Activated naive CD4-positive, alpha-beta T cell treated with anti-CD3 and anti-CD28 coated beads for 36 hours (primary cell): ENCODE results near the gene NDST4. TPM values are rescaled to one million over a fixed set of nuclear protein-coding genes. Genes with fewer than 3 reads are reported as not detected.

Experiments
- CTCF ChIA-PET: fragments of 350-600 bp; sonication (Branson Sonifier 250); formaldehyde crosslinking; loops from one replicate; lab custom pipeline; 2021; ENCODE audit warnings: antibody characterized with exemption; lab: Charles Lee
- DNase-seq: peaks from one replicate; pipeline ENCODE4 v3.0.0-alpha.2; 2020
- H3K27ac Mint-ChIP-seq: one replicate; pipeline ENCODE4 v1.8.0; 2021; ENCODE audit warnings: mild to moderate bottlenecking, mixed read lengths
- H3K27me3 Mint-ChIP-seq: one replicate; pipeline ENCODE4 v1.8.0; 2021; ENCODE audit warnings: low read depth, mixed read lengths
- H3K36me3 Mint-ChIP-seq: one replicate; pipeline ENCODE4 v1.8.0; 2021; ENCODE audit warnings: low read depth, mixed read lengths
- H3K4me1 Mint-ChIP-seq: one replicate; pipeline ENCODE4 v1.8.0; 2021; ENCODE audit warnings: low read depth, mixed read lengths
- H3K4me3 Mint-ChIP-seq: one replicate; pipeline ENCODE4 v1.8.0; 2021; ENCODE audit warnings: mild to moderate bottlenecking, moderate library complexity, mixed read lengths
- H3K9me3 Mint-ChIP-seq: one replicate; pipeline ENCODE4 v1.8.0; 2021; ENCODE audit warnings: mixed read lengths
- intact Hi-C: fragments of 100-400 bp; cut with micrococcal nuclease; formaldehyde crosslinking; loops from one replicate; pipeline ENCODE4 v1.15.1; 2023
- total RNA-seq, 2 experiments: library from RNA; stranded (reverse); gene quantifications; one replicate each; pipeline ENCODE4 v1.2.3, GENCODE V29; 2021

NDST4 gene
- total RNA-seq, 2 experiments from 2014 or later: not detected

DNA sequence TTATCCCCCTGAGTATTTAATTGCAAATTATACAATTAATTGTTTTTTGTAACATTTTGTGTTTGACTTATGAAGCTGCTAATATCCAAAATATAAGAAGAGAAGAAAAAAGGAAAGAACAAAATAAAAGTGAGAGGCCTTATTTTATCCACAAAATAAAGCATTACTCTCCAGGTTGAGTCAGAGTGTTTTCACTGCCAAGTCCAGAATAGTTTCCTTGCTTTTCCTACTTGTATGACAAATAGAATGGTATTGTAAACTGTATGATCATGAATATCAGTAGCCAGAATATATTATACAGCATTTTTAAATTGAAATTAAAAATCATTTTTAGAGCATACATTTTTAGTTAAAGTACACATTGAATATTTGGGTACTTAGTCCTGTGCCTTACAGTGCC lies 237.8 kb downstream of the NDST4 start:
- no peaks in the 10 kb centered on the region for H3K9me3 Mint-ChIP-seq
- H3K36me3 Mint-ChIP-seq: no peaks in the 10 kb centered on the region
- intact Hi-C loops: no loop called here
- CTCF ChIA-PET: no interaction called here
- DNase-seq: no peak
- no peaks in the 10 kb centered on the region for H3K4me1 Mint-ChIP-seq
- no peak overlapping the region for H3K27ac Mint-ChIP-seq
- H3K27me3 Mint-ChIP-seq: no peaks in the 10 kb centered on the region
- no peak overlapping the region for H3K4me3 Mint-ChIP-seq

DNA sequence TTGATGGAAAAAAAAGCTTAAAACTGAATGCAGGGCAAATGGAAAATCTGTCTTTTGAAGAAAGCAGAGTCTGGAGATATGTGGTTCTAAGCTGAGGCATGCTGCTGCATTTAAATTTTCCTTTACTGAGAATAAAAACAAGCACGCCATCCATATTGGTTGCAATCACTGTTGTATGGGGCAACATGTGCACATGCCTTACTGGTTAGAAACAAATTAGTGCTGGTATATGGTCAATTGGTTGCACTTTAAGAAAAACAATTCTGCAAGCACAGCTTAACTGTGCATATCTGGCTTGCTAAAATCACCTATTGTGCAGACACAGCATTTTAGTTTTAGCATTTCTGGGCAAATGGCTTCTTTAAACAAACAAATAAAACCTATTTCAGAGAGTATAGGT lies 239.1 kb downstream of the NDST4 start:
- no peaks in the 10 kb centered on the region for H3K36me3 Mint-ChIP-seq
- intact Hi-C loops: no loop called here
- no peaks in the 10 kb centered on the region for H3K9me3 Mint-ChIP-seq
- CTCF ChIA-PET: no interaction called here
- H3K27ac Mint-ChIP-seq: no peak overlapping the region
- H3K27me3 Mint-ChIP-seq: no peaks in the 10 kb centered on the region
- DNase-seq: no peak
- H3K4me1 Mint-ChIP-seq: no peaks in the 10 kb centered on the region
- H3K4me3 Mint-ChIP-seq: no peak overlapping the region

DNA sequence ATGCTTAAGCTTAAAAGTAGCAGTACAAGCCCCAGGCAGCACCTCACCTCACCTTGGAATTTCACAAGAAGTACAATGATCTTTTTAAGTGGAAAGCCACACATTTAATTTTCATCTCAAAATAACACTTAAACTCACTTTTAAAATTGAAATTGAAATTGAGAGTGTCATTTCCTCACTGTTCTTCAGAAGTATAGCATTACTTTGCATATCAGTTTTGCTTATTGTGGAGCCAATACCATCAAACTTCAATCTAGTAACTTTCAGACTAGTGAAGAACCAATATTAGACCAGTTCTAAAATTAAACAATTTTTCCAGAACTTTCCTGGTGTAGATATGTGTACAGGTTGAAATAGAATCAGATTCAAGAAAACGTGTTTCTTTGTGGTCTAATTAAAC lies 242.4 kb downstream of the NDST4 start:
- CTCF ChIA-PET: no interaction called here
- intact Hi-C loops: no loop called here
- Mint-ChIP-seq H3K4me1 (no peaks in the 10 kb centered on the region), H3K9me3 (no peaks in the 10 kb centered on the region), H3K36me3 (no peaks in the 10 kb centered on the region), H3K4me3 (no peak overlapping the region), H3K27ac (no peak overlapping the region), H3K27me3 (no peaks in the 10 kb centered on the region)
- DNase-seq: no peak

DNA sequence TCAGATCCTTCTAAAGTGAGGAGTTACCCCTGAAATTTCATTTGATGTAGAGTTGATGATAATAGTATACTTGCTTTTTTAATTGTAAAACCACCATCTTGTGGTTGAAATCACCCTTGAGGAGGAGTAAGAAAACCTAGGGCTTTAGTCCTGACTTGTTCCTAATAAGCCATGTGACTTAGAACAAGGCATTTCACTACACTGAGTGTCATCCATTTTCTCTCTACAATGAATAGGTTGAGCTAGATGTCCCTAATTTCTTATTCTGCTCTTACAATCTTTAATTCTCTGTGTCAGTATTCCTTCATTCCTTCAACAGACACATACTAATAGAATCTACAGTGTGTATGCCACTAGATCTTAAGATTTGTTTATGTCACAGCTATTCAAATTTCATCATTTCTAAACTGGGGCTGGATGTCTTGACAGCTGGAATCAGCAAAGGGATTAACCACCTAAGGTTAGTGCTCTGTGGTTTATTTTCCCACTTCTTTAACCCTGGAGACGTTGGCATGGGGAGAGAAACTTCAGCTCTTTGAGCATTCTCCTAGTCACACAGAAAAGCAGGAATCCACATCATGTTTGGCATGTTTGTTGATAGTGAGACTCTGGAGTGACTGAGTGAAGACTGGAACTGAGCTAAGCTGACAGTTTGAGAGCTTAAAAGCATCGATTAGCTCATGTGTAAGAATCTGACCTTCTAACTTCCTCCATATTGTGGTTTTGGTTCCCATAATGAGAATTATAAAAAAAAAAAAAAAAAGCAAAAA lies 246.3 kb downstream of the NDST4 start:
- intact Hi-C loops: no loop called here
- Mint-ChIP-seq H3K4me3 (no peak overlapping the region), H3K27ac (no peak overlapping the region), H3K27me3 (no peaks in the 10 kb centered on the region), H3K9me3 (no peaks in the 10 kb centered on the region), H3K4me1 (no peaks in the 10 kb centered on the region), H3K36me3 (no peaks in the 10 kb centered on the region)
- no peak for DNase-seq
- CTCF ChIA-PET: no interaction called here

DNA sequence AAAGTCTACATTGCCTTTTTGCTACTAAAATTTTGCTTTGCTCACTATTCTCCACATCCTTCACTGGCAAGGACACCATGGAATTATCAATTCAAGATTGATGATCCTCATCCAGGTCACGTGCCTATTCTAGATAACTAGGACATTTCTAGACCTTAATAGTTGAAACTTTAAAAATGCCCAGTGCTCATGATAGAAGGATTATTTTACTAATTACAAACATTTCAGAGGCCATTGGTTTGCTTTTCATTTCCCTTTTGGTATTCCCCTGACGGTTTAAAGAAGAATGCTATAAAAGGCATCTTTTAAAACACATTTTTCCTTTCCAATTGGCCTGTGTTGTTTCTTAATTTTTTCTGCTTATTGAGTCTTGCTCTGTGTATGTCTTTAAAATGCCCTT lies 249.4 kb downstream of the NDST4 start:
- Mint-ChIP-seq H3K36me3 (no peaks in the 10 kb centered on the region), H3K27me3 (no peaks in the 10 kb centered on the region), H3K4me1 (no peaks in the 10 kb centered on the region), H3K4me3 (no peak overlapping the region), H3K9me3 (no peaks in the 10 kb centered on the region), H3K27ac (no peak overlapping the region)
- CTCF ChIA-PET: no interaction called here
- intact Hi-C loops: no loop called here
- no peak for DNase-seq

DNA sequence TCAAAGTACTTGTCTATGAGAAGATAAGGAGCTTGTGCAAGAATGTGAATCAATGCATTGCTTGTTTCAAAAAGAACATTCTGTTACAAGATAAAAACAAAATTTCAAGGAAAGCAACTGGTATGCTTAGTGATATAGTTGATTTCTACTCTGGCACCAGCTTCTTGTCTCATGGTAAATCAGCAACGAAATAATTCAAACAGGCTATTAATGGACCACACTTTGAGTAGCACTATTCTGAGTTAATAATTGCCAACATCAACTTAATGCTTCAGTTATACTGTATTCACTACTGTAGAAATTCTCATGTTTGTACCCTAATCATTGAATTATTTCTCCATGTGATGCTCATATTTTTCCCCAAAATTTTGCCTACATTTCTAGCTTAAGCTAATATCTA lies 252.6 kb downstream of the NDST4 start:
- no peak for DNase-seq
- CTCF ChIA-PET: no interaction called here
- Mint-ChIP-seq H3K4me3 (no peak overlapping the region), H3K27ac (no peak overlapping the region), H3K36me3 (no peaks in the 10 kb centered on the region), H3K9me3 (no peaks in the 10 kb centered on the region), H3K4me1 (no peaks in the 10 kb centered on the region), H3K27me3 (no peaks in the 10 kb centered on the region)
- intact Hi-C loops: no loop called here

DNA sequence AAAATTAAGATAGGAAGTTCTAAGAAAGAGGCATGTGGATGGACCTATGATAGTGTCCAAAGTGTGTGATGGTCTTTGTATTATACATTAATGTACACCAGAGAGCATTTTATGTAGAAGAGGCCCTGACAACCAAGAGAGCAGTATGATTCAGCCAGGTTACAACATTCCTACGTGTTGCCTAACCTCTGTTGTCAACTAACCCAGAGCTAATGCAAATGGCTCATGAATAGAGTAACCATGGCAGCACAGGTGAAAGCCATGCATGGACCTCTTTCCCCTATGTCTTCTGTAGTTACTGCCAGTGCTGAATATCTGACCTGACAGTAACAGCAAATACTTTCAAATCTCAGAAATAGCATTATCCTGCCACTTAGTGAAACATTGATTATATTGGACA lies 255.6 kb downstream of the NDST4 start:
- H3K4me3 Mint-ChIP-seq: no peak overlapping the region
- CTCF ChIA-PET: no interaction called here
- H3K27ac Mint-ChIP-seq: no peak overlapping the region
- H3K36me3 Mint-ChIP-seq: no peaks in the 10 kb centered on the region
- intact Hi-C loops: no loop called here
- H3K9me3 Mint-ChIP-seq: peaks cover 3% of the 10 kb centered on the region
- DNase-seq: no peak
- no peaks in the 10 kb centered on the region for H3K27me3 Mint-ChIP-seq
- no peaks in the 10 kb centered on the region for H3K4me1 Mint-ChIP-seq

DNA sequence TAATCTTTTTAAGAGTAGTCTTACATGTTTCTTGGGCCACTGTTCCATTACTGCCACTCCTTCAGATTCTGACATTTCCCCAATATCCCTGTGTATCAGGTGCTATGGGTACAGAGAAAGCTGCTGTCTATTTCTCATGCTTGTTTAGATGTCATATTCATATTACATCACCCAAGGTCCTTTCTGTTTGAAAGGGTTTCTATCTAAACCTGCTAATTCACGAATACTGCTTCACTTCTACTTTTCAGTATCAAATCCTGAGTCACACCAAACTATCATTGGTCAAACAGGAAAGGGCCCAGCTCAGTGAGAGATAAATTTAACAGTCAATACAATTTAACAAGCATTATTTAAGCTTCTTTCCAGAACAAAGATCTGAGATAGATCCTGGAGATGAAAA lies 273.4 kb downstream of the NDST4 start:
- H3K36me3 Mint-ChIP-seq: no peaks in the 10 kb centered on the region
- H3K4me1 Mint-ChIP-seq: no peaks in the 10 kb centered on the region
- H3K4me3 Mint-ChIP-seq: no peak overlapping the region
- CTCF ChIA-PET: no interaction called here
- H3K27ac Mint-ChIP-seq: no peak overlapping the region
- no peak for DNase-seq
- peaks cover 2% of the 10 kb centered on the region for H3K9me3 Mint-ChIP-seq
- intact Hi-C loops: no loop called here
- H3K27me3 Mint-ChIP-seq: peaks cover 6% of the 10 kb centered on the region

DNA sequence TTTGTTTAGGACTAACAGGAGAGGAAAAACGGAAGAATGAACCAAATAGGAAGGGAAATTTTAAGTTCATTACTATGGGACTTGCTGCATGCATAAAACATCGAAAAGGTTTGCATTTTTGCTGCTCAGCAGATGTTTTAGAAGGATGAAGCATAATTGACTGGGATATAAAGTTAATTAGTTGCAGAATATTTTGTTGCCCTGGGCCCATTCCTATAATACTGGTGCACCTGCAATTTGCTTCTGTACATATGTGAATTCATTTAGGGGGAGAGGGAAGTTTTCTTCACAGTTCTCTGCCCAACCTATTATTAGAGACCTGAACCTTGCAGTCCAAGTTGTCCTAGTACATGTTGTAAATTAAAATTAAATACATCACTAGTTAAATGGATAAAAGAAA lies 282.8 kb downstream of the NDST4 start:
- no peaks in the 10 kb centered on the region for H3K9me3 Mint-ChIP-seq
- no peaks in the 10 kb centered on the region for H3K4me1 Mint-ChIP-seq
- intact Hi-C loops: no loop called here
- H3K4me3 Mint-ChIP-seq: no peak overlapping the region
- DNase-seq: no peak
- H3K36me3 Mint-ChIP-seq: no peaks in the 10 kb centered on the region
- no peaks in the 10 kb centered on the region for H3K27me3 Mint-ChIP-seq
- CTCF ChIA-PET: no interaction called here
- H3K27ac Mint-ChIP-seq: no peak overlapping the region

DNA sequence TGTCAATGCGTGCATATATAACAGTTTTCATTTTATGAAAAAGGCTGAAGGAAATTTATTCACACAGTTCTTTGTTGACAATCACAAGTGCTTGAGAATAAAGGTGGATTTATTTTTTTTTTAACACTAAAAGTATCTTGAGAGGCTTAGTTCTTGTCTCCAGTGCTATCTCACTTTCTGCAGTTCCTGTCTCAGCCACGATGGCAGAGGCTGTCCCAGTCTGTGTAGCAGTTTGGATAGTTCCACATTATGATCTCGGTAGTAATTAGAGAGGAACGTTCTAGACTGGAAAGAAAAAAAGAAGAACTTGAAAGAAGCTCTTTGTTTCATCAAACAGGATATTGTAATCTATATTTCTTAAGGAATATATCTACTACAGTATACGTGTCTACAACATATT lies 285.8 kb downstream of the NDST4 start:
- Mint-ChIP-seq H3K4me3 (no peak overlapping the region), H3K27me3 (no peaks in the 10 kb centered on the region), H3K9me3 (no peaks in the 10 kb centered on the region), H3K4me1 (no peaks in the 10 kb centered on the region), H3K27ac (no peak overlapping the region), H3K36me3 (no peaks in the 10 kb centered on the region)
- intact Hi-C loops: no loop called here
- no peak for DNase-seq
- CTCF ChIA-PET: no interaction called here

DNA sequence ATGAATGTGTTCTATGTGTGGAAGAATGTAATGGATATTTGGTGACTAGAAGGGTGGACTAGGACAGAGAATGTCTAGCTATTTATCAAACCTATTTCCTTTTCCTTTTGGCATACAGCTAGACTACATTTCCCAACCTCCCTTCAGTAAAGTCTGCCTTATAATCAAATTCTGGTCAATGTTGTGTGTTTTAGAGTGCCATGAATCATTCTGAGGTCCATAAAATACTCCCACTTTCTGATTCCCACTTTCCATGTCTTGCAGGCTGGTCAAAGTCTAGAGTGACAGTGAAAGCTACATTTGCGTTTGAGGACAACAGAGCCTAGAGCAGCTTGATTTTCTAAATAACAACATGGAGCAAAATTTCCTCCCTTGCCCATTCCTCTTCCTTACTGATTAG lies 297.7 kb downstream of the NDST4 start:
- Mint-ChIP-seq H3K27ac (no peak overlapping the region), H3K4me3 (no peak overlapping the region), H3K9me3 (no peaks in the 10 kb centered on the region), H3K27me3 (no peaks in the 10 kb centered on the region), H3K4me1 (no peaks in the 10 kb centered on the region), H3K36me3 (no peaks in the 10 kb centered on the region)
- CTCF ChIA-PET: no interaction called here
- intact Hi-C loops: no loop called here
- DNase-seq: no peak

DNA sequence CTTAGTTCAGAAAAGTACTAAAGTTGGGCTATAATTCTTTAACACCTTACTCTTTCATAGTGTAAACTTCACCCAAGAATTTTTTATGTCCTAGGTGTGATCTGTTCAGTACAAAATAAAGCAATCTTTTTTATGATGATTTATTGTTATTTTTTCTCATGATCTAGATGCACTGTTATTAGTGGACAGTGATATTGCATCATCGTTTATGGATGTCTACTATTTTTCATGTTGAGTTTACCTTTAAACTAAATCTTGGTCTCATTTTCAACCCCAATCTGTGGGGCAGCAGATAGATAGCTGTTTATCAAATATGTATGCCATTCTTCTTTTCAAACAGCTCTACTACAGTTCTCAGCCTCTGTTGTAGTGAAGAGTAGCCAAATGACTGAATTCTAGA lies 299.5 kb downstream of the NDST4 start:
- no peaks in the 10 kb centered on the region for H3K4me1 Mint-ChIP-seq
- H3K27ac Mint-ChIP-seq: no peak overlapping the region
- no peak overlapping the region for H3K4me3 Mint-ChIP-seq
- DNase-seq: no peak
- H3K9me3 Mint-ChIP-seq: no peaks in the 10 kb centered on the region
- CTCF ChIA-PET: no interaction called here
- H3K27me3 Mint-ChIP-seq: no peaks in the 10 kb centered on the region
- intact Hi-C loops: no loop called here
- H3K36me3 Mint-ChIP-seq: no peaks in the 10 kb centered on the region

DNA sequence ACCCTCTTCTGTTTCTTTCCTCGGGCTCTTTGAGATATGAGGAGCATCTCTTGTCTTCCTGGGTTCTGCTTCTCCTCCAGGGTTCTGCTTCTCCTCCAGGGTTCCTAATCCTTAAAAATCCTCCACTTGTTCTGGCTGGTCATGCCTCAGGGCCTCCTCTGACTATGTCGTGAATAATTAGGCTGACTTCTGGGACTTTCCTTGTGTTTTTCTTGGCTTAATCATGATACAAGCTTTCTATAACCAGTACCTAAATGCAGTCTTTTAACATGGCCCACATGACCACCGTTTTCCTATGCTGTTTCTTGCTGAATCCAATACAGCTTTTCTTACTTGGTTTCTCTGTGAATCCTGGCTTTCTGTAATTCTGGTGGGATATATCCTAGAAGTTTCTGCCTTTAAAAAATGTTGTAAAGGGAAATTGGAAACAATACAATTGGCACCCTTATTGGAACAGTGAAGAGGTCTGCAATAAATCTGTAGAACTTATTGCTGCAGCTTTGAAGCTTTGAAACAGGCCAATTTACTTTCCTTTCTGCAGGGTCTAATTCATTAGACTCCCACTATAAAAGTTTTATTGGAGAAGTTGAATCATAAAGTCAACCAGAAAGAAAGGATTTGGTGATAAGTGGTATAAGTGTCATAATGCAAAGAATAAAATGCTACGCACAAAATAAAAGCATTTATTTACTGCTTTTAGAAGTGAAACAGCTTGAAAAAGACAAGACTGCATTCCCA lies 301.7 kb downstream of the NDST4 start:
- Mint-ChIP-seq H3K9me3 (no peaks in the 10 kb centered on the region), H3K4me3 (no peak overlapping the region), H3K27me3 (no peaks in the 10 kb centered on the region), H3K27ac (no peak overlapping the region), H3K36me3 (no peaks in the 10 kb centered on the region), H3K4me1 (no peaks in the 10 kb centered on the region)
- intact Hi-C loops: no loop called here
- no peak for DNase-seq
- CTCF ChIA-PET: no interaction called here
